Neural crest cell (in vitro differentiated cells): ENCODE results near the gene LAMA3. TPM values are rescaled to one million over a fixed set of nuclear protein-coding genes. Genes with fewer than 3 reads are reported as not detected.

Experiments
- DNase-seq: peaks from one replicate; pipeline ENCODE4 v3.0.0; 2021; ENCODE audit warnings: low read depth, mixed read lengths, low spot score
- H3K27ac Mint-ChIP-seq: one replicate; pipeline ENCODE4 v1.8.0; 2021; ENCODE audit warnings: mild to moderate bottlenecking, mixed read lengths; ENCODE audit not compliant: unreplicated experiment
- H3K27me3 Mint-ChIP-seq: 2 replicates; pipeline ENCODE4 v1.8.0; 2021; ENCODE audit warnings: low read depth, mild to moderate bottlenecking, mixed read lengths
- H3K36me3 Mint-ChIP-seq: 2 replicates; pipeline ENCODE4 v1.8.0; 2021; ENCODE audit warnings: low read depth, mild to moderate bottlenecking, mixed read lengths
- H3K4me1 Mint-ChIP-seq: 2 replicates; pipeline ENCODE4 v1.8.0; 2021; ENCODE audit warnings: mixed read lengths
- H3K4me3 Mint-ChIP-seq: one replicate; pipeline ENCODE4 v1.8.0; 2021; ENCODE audit warnings: mild to moderate bottlenecking, mixed read lengths
- H3K9me3 Mint-ChIP-seq: 2 replicates; pipeline ENCODE4 v1.8.0; 2021; ENCODE audit warnings: mixed read lengths
- CTCF ChIP-seq: fragments of 200-600 bp; sonication (generic); conservative IDR thresholded peaks from 2 replicates; pipeline ENCODE4 v1.5.0; 2021; ENCODE audit warnings: antibody characterized with exemption, mild to moderate bottlenecking
- total RNA-seq: library from RNA; stranded (reverse); gene quantifications from 2 replicates; pipeline ENCODE4 v1.2.1, GENCODE V29; 2021

The LAMA3 gene
- total RNA-seq, 1 donor from 2014 or later: 0.35 TPM

DNA sequence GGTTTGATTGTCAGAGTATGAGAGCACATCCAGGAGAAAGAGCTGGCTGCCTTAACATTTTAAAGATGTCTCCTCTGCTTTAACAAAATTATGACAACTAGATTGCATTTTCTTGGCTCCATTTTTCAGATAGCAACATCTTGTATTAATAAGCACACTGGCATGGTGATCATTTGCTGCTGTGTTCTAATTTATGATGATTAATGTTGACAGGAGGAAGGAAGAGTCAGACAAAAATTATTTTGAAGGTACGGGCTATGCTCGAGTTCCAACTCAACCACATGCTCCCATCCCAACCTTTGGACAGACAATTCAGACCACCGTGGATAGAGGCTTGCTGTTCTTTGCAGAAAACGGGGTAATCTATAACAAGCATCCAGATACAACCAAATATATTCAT is 227.1 kb downstream of the LAMA3 start:
- Mint-ChIP-seq H3K27me3 (peaks cover 20% of the 10 kb centered on the region), H3K27ac (no peak overlapping the region), H3K4me3 (no peak overlapping the region), H3K9me3 (no peaks in the 10 kb centered on the region), H3K36me3 (no peaks in the 10 kb centered on the region), H3K4me1 (peaks cover 4% of the 10 kb centered on the region)
- no peak for DNase-seq
- no peak for TF ChIP-seq CTCF

DNA sequence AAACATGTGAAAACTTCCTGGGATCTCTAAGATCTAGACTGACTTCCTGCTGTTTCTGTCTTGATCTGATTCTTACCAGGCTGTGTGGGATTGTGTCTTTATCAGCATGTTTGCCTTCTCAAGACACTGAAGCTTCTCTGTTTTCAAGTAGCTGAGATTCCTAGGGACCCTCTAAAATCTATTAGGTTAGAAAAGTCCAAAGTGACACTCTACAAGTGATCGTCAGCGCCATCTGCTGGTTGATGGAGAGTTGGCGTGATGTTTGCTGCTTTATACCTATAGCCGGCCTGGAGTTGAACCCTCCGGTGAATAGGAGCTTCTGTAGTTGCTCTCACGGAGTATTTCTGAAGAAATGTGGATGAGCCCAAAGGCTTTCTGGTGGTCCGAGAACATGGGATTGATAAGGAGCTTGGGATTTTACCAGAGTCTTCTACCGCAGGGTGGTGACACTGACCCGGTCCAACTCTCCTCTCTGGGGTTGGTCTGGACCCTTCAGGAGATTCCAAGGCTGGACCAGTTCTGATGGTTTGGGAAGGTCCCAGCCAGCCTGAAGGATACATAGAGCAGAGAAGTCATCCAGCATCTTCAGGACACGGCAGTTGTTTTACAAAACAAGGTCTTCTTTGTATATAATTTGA is 229.3 kb downstream of the LAMA3 start:
- peak; percentile 92 for TF ChIP-seq CTCF
- peak; percentile 85 for DNase-seq
- H3K27me3 Mint-ChIP-seq: peaks cover 29% of the 10 kb centered on the region
- H3K9me3 Mint-ChIP-seq: no peaks in the 10 kb centered on the region
- H3K4me3 Mint-ChIP-seq: no peak overlapping the region
- no peaks in the 10 kb centered on the region for H3K36me3 Mint-ChIP-seq
- H3K4me1 Mint-ChIP-seq: peaks cover 4% of the 10 kb centered on the region
- H3K27ac Mint-ChIP-seq: no peak overlapping the region

DNA sequence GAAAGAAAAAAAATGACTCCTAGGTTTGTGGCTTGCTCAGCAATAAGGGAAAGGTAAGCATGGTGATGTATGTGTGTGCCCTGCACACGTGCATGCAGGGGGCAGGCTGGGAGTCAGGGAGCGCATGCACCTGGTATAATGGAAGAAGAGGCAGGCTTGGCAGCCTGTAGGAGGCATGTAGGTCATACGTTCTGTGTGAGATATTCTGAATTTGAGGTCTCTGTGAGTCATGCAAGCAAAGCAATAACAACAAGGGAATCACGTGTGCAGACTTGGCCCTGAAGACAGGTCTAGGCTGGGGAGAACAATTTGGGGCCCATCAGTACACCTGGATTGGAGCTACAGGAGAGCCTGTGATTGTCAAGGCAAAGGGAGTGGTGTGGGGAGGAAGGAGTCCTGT is 230.8 kb downstream of the LAMA3 start:
- Mint-ChIP-seq H3K9me3 (no peaks in the 10 kb centered on the region), H3K4me3 (no peak overlapping the region), H3K27ac (no peak overlapping the region), H3K27me3 (peaks cover 29% of the 10 kb centered on the region), H3K36me3 (no peaks in the 10 kb centered on the region), H3K4me1 (peaks cover 4% of the 10 kb centered on the region)
- DNase-seq: no peak
- TF ChIP-seq CTCF: no peak

- peaks cover 4% of the 10 kb centered on the region for H3K4me1 Mint-ChIP-seq
- TF ChIP-seq CTCF: no peak
- no peak for DNase-seq
- peaks cover 37% of the 10 kb centered on the region for H3K27me3 Mint-ChIP-seq
- no peaks in the 10 kb centered on the region for H3K36me3 Mint-ChIP-seq
- no peak overlapping the region for H3K27ac Mint-ChIP-seq
- no peak overlapping the region for H3K4me3 Mint-ChIP-seq
- H3K9me3 Mint-ChIP-seq: no peaks in the 10 kb centered on the region
These were observed 232.5 kb downstream of the LAMA3 start for GRCh38 chr18:23921716-23922285.

GRCh38 chr18:23922939-23923338 is 233.7 kb downstream of the LAMA3 start:
- no peak overlapping the region for H3K4me3 Mint-ChIP-seq
- H3K27me3 Mint-ChIP-seq: peaks cover 38% of the 10 kb centered on the region
- H3K9me3 Mint-ChIP-seq: no peaks in the 10 kb centered on the region
- H3K27ac Mint-ChIP-seq: no peak overlapping the region
- no peaks in the 10 kb centered on the region for H3K36me3 Mint-ChIP-seq
- no peak for DNase-seq
- no peak for TF ChIP-seq CTCF
- H3K4me1 Mint-ChIP-seq: peaks cover 4% of the 10 kb centered on the region
